GM20000 (cell line): Measurements from ENCODE around the gene F8.

ENCODE experiments used
- DNase-seq: peaks from one replicate; pipeline ENCODE4 v3.0.0; 2012; ENCODE audit warnings: low spot score
- CTCF ChIP-seq: IDR thresholded peaks from 2 replicates; pipeline ENCODE4 v1.5.1; 2012; ENCODE audit warnings: mild to moderate bottlenecking, control low read depth; ENCODE audit errors: extremely low read depth, missing control alignments

Gene F8

GRCh38 chrX:155022585-155022984 is at the start of gene F8:
TSS of gene F8 (minus strand) at chrX:155022723. CDS start at chrX:155022552, 171 bp downstream.
- TF ChIP-seq CTCF, result no peak
- DNase-seq, result no peak

GRCh38 chrX:155071694-155072280 is 49.3 kb upstream of the F8 start:
- TF ChIP-seq CTCF, result no peak
- no peak for DNase-seq

- peak; percentile 94 for DNase-seq
- no peak for TF ChIP-seq CTCF
These were observed 48.6 kb upstream of the F8 start, which contains the start of the genes BRCC3, CMC4 and MTCP1 for GRCh38 chrX:155070975-155071693. TSS of gene BRCC3 (plus strand) at chrX:155071508. CDS start at chrX:155071528, 20 bp downstream. TSS of gene CMC4 (minus strand) at chrX:155071136. CDS start at chrX:155064023, 7,113 bp downstream. TSS of gene MTCP1 (minus strand) at chrX:155071136. CDS start at chrX:155066010, 5,126 bp downstream.

- no peak for DNase-seq
- TF ChIP-seq CTCF, result no peak
These were observed 48.1 kb upstream of the F8 start for GRCh38 chrX:155070663-155070974.

- TF ChIP-seq CTCF, result no peak
- no peak for DNase-seq
These were observed 47.5 kb upstream of the F8 start for GRCh38 chrX:155070038-155070437.

- no peak for TF ChIP-seq CTCF
- no peak for DNase-seq
These were observed 46.9 kb upstream of the F8 start for GRCh38 chrX:155069414-155069813.

GRCh38 chrX:155068165-155068564 is 45.6 kb upstream of the F8 start:
- no peak for DNase-seq
- TF ChIP-seq CTCF, result no peak
